ENCODE measurements around the gene APIP. TPM values are rescaled to one million over a fixed set of nuclear protein-coding genes. Genes with fewer than 3 reads are reported as not detected.
"Not testable (repeated sequence)": the region's sequence is repeated elsewhere in the genome, so short reads cannot be mapped to it uniquely, and the experiment has no call there.

APIP gene
- total RNA-seq, 1 donor from 2014 or later: 23.4 TPM

- no peak overlapping the region for H3K4me3 Mint-ChIP-seq
- no peaks in the 10 kb centered on the region for H3K27me3 Mint-ChIP-seq
- H3K9me3 Mint-ChIP-seq: peaks cover 20% of the 10 kb centered on the region
- peaks cover 35% of the 10 kb centered on the region for H3K36me3 Mint-ChIP-seq
- no peak for DNase-seq (ENCODE audit: extremely low spot score, unreplicated experiment)
- H3K27ac Mint-ChIP-seq: no peak overlapping the region
- no peak for TF ChIP-seq CTCF (conservative IDR thresholded peaks at IDR 0.05)
- no peaks in the 10 kb centered on the region for H3K4me1 Mint-ChIP-seq (ENCODE audit: unreplicated experiment)
These were observed 11.7 kb downstream of the APIP start for GRCh38 chr11:34904421-34904955.

GRCh38 chr11:34899633-34900016 is 16.6 kb downstream of the APIP start:
- H3K36me3 Mint-ChIP-seq: peaks cover 43% of the 10 kb centered on the region

GRCh38 chr11:34898474-34898873 is 17.7 kb downstream of the APIP start:
- H3K4me1 Mint-ChIP-seq (ENCODE audit: unreplicated experiment): no peaks in the 10 kb centered on the region
- no peaks in the 10 kb centered on the region for H3K27me3 Mint-ChIP-seq

More at GRCh38 chr11:34899633-34900016, 16.6 kb downstream of the APIP start:
- TF ChIP-seq CTCF (conservative IDR thresholded peaks at IDR 0.05): no peak
- Mint-ChIP-seq H3K9me3 (peaks cover 13% of the 10 kb centered on the region), H3K4me1 (ENCODE audit: unreplicated experiment) (no peaks in the 10 kb centered on the region), H3K27ac (no peak overlapping the region), H3K27me3 (no peaks in the 10 kb centered on the region), H3K4me3 (no peak overlapping the region)
- DNase-seq (ENCODE audit: extremely low spot score, unreplicated experiment): no peak

GRCh38 chr11:34897171-34897870 is 18.9 kb downstream of the APIP start:
- H3K4me1 Mint-ChIP-seq (ENCODE audit: unreplicated experiment): no peaks in the 10 kb centered on the region
- peaks cover 10% of the 10 kb centered on the region for H3K9me3 Mint-ChIP-seq
- no peak for DNase-seq (ENCODE audit: extremely low spot score, unreplicated experiment)
- H3K27ac Mint-ChIP-seq: no peak overlapping the region
- H3K27me3 Mint-ChIP-seq: no peaks in the 10 kb centered on the region
- peaks cover 27% of the 10 kb centered on the region for H3K36me3 Mint-ChIP-seq
- TF ChIP-seq CTCF (conservative IDR thresholded peaks at IDR 0.05): no peak
- no peak overlapping the region for H3K4me3 Mint-ChIP-seq

More at GRCh38 chr11:34898474-34898873, 17.7 kb downstream of the APIP start:
- Mint-ChIP-seq H3K36me3 (peaks cover 33% of the 10 kb centered on the region), H3K9me3 (peaks cover 10% of the 10 kb centered on the region), H3K27ac (no peak overlapping the region), H3K4me3 (no peak overlapping the region)
- DNase-seq (ENCODE audit: extremely low spot score, unreplicated experiment): no peak
- TF ChIP-seq CTCF (conservative IDR thresholded peaks at IDR 0.05): no peak

GRCh38 chr11:34896191-34896590 is 20.0 kb downstream of the APIP start:
- H3K27ac Mint-ChIP-seq; DNase-seq (ENCODE audit: extremely low spot score, unreplicated experiment); H3K9me3 Mint-ChIP-seq; H3K4me1 Mint-ChIP-seq (ENCODE audit: unreplicated experiment); H3K27me3 Mint-ChIP-seq; H3K4me3 Mint-ChIP-seq: not testable (repeated sequence)
- peaks cover 27% of the 10 kb centered on the region for H3K36me3 Mint-ChIP-seq

- DNase-seq (ENCODE audit: extremely low spot score, unreplicated experiment): no peak
- no peak overlapping the region for H3K4me3 Mint-ChIP-seq
- no peaks in the 10 kb centered on the region for H3K4me1 Mint-ChIP-seq (ENCODE audit: unreplicated experiment)
- H3K27me3 Mint-ChIP-seq: no peaks in the 10 kb centered on the region
- peaks cover 19% of the 10 kb centered on the region for H3K36me3 Mint-ChIP-seq
- no peak overlapping the region for H3K27ac Mint-ChIP-seq
- H3K9me3 Mint-ChIP-seq: no peaks in the 10 kb centered on the region
- no peak for TF ChIP-seq CTCF (conservative IDR thresholded peaks at IDR 0.05)
These were observed 22.8 kb downstream of the APIP start for GRCh38 chr11:34893416-34893815.

All from type B pancreatic cell (in vitro differentiated cells).